Gastroesophageal sphincter (tissue), 4 donors: ENCODE data around the gene ZCCHC14. TPM values are rescaled to one million over a fixed set of nuclear protein-coding genes. Genes with fewer than 3 reads are reported as not detected.

Experiments
- ATAC-seq: fragments of 150-250 bp; one replicate; pipeline ENCODE4 v1.9.1; 2016; ENCODE audit warnings: mild to moderate bottlenecking, moderate library complexity
- H3K27ac ChIP-seq, 4 donors: fragments of 200-600 bp; sonication (generic) in 3 of 4; 1 replicate in 3 of 4; 2 replicates in 1 of 4; pipeline ENCODE4 v1.5.1; 2016 to 2019
- H3K27me3 ChIP-seq: fragments of 200-600 bp; sonication (generic); one replicate; pipeline ENCODE4 v1.5.1; 2019
- H3K36me3 ChIP-seq, 2 donors: fragments of 200-600 bp; sonication (generic); one replicate each; pipeline ENCODE4 v1.5.1; 2019; ENCODE audit warnings: control low read depth in 1 of 2
- H3K4me1 ChIP-seq, 3 donors: fragments of 200-600 bp; sonication (generic); 1 replicate in 2 of 3; 2 replicates in 1 of 3; pipeline ENCODE4 v1.5.1; 2016 to 2019; ENCODE audit warnings: control low read depth in 2 of 3
- H3K4me3 ChIP-seq, 2 donors: fragments of 200-600 bp; sonication (generic); one replicate each; pipeline ENCODE4 v1.5.1; 2019; ENCODE audit warnings: mild to moderate bottlenecking in 1 of 2, moderate library complexity in 1 of 2
- H3K9me3 ChIP-seq, 3 donors: fragments of 200-600 bp; sonication (generic); one replicate each; pipeline ENCODE4 v1.5.1; 2017 to 2019; ENCODE audit warnings: control low read depth in 2 of 3
- EP300 ChIP-seq: sonication (generic); formaldehyde crosslinking; IDR thresholded peaks from one replicate; pipeline ENCODE4 v1.6.1; 2017; ENCODE audit warnings: antibody characterized with exemption, mild to moderate bottlenecking
- POLR2A ChIP-seq, 2 donors: fragments of 450-650 bp; IDR thresholded peaks; one replicate each; pipeline ENCODE4 v1.6.1; 2017; ENCODE audit warnings: antibody characterized with exemption in 2 of 2, mild to moderate bottlenecking in 2 of 2, moderate library complexity in 1 of 2
- POLR2AphosphoS5 ChIP-seq: sonication (generic); formaldehyde crosslinking; IDR thresholded peaks from one replicate; pipeline ENCODE4 v1.6.1; 2017; ENCODE audit warnings: antibody characterized with exemption
- WGBS, 2 donors: methylation state at CpG; one replicate each; pipeline ENCODE4 v1.1.5; 2018; ENCODE audit warnings: low coverage in 1 of 2; 5-methylcytosine and 5-hydroxymethylcytosine counted together
- total RNA-seq, 4 donors: library from RNA; depleted of rRNA; stranded (reverse); fragments of >200 nt; gene quantifications; one replicate each; pipeline ENCODE4 v1.1.0, GENCODE V29; 2016
- TF ChIP-seq, protein P1 (sequence below), 4 experiments: fragments of 200-600 bp in 2 of 4; fragments of 450-650 bp in 2 of 4; sonication (generic) in 1 of 4; IDR thresholded peaks; one replicate each; pipeline ENCODE4 v1.5.1; 2017 to 2019; ENCODE audit warnings: antibody characterized with exemption in 4 of 4, mild to moderate bottlenecking in 2 of 4, moderate library complexity in 2 of 4

The ZCCHC14 gene
- 10 to 100 TPM; 15.5 to 24.9 (median 19.9) TPM for total RNA-seq

- Histone ChIP-seq H3K27me3 (no peaks in the 10 kb centered on the region), H3K27ac (peak within 1 kb of the TSS in 3 of 4 donors; percentile 77 to 93 (median 82)), H3K36me3 (no peaks in the 10 kb centered on the region), H3K4me1 (peaks cover 0 to 47% (median 22%) of the 10 kb centered on the region in 3 donors), H3K9me3 (no peaks in the 10 kb centered on the region), H3K4me3 (peak within 1 kb of the TSS; percentile 29 to 59)
- peak; percentile 99 for ATAC-seq
- TF ChIP-seq, protein P1, sequence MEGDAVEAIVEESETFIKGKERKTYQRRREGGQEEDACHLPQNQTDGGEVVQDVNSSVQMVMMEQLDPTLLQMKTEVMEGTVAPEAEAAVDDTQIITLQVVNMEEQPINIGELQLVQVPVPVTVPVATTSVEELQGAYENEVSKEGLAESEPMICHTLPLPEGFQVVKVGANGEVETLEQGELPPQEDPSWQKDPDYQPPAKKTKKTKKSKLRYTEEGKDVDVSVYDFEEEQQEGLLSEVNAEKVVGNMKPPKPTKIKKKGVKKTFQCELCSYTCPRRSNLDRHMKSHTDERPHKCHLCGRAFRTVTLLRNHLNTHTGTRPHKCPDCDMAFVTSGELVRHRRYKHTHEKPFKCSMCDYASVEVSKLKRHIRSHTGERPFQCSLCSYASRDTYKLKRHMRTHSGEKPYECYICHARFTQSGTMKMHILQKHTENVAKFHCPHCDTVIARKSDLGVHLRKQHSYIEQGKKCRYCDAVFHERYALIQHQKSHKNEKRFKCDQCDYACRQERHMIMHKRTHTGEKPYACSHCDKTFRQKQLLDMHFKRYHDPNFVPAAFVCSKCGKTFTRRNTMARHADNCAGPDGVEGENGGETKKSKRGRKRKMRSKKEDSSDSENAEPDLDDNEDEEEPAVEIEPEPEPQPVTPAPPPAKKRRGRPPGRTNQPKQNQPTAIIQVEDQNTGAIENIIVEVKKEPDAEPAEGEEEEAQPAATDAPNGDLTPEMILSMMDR (IDR thresholded peaks at IDR 0.05), result peak in 1 of 4 experiments; percentile 12
- TF ChIP-seq POLR2AphosphoS5, result peak; percentile 57
- peak in 1 of 2 donors; percentile 91 for TF ChIP-seq POLR2A (IDR thresholded peaks at IDR 0.05)
- no peak for TF ChIP-seq EP300
- WGBS, 2 donors, result no CpG with 5 or more reads among the region's 119 CpGs
Measured at GRCh38 chr16:87492721-87493607, at the start of gene ZCCHC14. Gene ZCCHC14, minus strand, starts transcription at chr16:87493024. Its CDS starts 786 bp downstream, at chr16:87492238.

DNA sequence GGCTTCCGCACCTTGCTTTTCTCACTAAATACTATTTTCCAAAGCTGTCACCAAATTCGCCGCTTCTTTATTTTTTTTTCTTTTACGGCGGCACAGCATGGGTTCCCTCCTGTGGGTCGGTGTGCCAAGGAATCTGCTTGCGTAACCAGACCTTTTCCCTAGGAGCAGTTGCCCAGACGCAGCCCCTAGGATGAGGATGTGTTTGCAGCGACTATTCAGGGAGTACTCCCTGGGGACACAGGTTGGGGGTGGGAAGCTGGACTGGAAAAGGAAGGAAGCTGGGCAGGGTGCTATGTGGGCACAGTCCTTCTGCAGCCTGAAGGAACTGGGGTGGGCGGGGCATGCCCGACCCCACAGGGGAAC lies 49.0 kb upstream of the ZCCHC14 start:
- no peak for ATAC-seq
- WGBS, 2 donors, result 24% methylated on average over 11 of the region's 11 CpGs; no CpG with 5 or more reads in 1 of the 2 donors
- peaks cover 0 to 33% (median 0%) of the 10 kb centered on the region in 3 donors for H3K4me1 ChIP-seq
- peaks cover 34% of the 10 kb centered on the region for H3K27me3 ChIP-seq
- peak overlapping the region in 1 of 2 donors; percentile 28 for H3K4me3 ChIP-seq
- H3K9me3 ChIP-seq, result peaks cover 0 to 9% (median 0%) of the 10 kb centered on the region in 3 donors
- TF ChIP-seq EP300, result no peak
- TF ChIP-seq, protein P1 (IDR thresholded peaks at IDR 0.05), result no peak
- no peaks in the 10 kb centered on the region for H3K36me3 ChIP-seq
- peak overlapping the region in 1 of 4 donors; percentile 65 for H3K27ac ChIP-seq

DNA sequence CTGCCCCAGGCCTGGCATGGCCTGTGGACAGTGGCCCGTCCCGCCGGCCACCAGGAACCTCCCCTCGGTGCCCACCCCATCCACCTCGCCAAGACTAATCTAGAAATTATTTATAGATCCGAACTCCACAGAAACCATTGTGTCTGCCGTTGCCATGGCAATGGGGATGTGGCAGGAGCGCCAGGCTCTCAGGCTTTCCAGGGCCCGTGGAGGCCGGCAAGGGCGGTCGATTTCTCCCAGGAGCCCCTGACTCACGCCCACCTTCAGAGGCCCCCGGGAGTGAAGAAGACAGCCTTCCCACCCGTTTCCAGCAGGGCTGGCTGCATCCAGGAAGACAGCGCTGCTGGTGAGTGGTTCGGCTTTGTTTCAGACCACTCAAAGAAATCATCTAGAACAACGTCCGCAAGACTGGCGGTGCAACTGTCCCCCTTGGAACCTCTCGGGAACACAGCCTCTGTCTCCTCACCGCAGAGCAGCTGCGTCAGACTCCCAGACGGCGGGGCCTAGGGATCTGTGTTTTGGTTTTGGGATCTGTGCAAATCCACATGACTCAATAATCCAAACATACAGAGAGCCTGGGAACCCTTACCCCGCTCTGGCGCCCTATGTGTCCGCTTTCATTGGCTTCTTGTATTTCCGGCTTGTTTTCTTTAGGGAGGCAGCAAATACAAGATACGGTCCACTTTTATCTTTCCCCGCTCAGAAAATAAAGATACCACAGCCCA lies 48.5 kb upstream of the ZCCHC14 start:
- H3K4me1 ChIP-seq, result peaks cover 0 to 33% (median 0%) of the 10 kb centered on the region in 3 donors
- 15 to 70% methylated on average over 6 to 8 of the region's 31 CpGs for WGBS, 2 donors
- peaks cover 0 to 8% (median 0%) of the 10 kb centered on the region in 3 donors for H3K9me3 ChIP-seq
- H3K27ac ChIP-seq, result peak overlapping the region in 3 of 4 donors; percentile 38 to 65 (median 54)
- no peaks in the 10 kb centered on the region for H3K36me3 ChIP-seq
- TF ChIP-seq, protein P1 (IDR thresholded peaks at IDR 0.05), result no peak
- TF ChIP-seq POLR2A (IDR thresholded peaks at IDR 0.05), result no peak
- TF ChIP-seq POLR2AphosphoS5, result no peak
- TF ChIP-seq EP300, result no peak
- ATAC-seq, result peak; percentile 49
- H3K27me3 ChIP-seq, result peaks cover 32% of the 10 kb centered on the region
- peak overlapping the region in 1 of 2 donors; percentile 28 for H3K4me3 ChIP-seq

GRCh38 chr16:87540897-87541146 lies 48.0 kb upstream of the ZCCHC14 start:
- peak overlapping the region in 3 of 4 donors; percentile 38 to 65 (median 54) for H3K27ac ChIP-seq
- no peaks in the 10 kb centered on the region for H3K36me3 ChIP-seq
- H3K9me3 ChIP-seq, result peaks cover 0 to 3% (median 0%) of the 10 kb centered on the region in 3 donors
- peak overlapping the region in 1 of 2 donors; percentile 28 for H3K4me3 ChIP-seq
- no CpG with 5 or more reads among the region's 6 CpGs for WGBS, 2 donors
- ATAC-seq, result no peak
- TF ChIP-seq EP300 (no peak), POLR2A (IDR thresholded peaks at IDR 0.05) (no peak), POLR2AphosphoS5 (no peak)
- TF ChIP-seq, protein P1 (IDR thresholded peaks at IDR 0.05), result no peak
- H3K4me1 ChIP-seq, result peaks cover 0 to 33% (median 0%) of the 10 kb centered on the region in 3 donors
- H3K27me3 ChIP-seq, result peaks cover 32% of the 10 kb centered on the region
